ENCODE measurements around the gene LINC00237.

The LINC00237 gene

GRCh38 chr20:21096321-21097043 lies 9.7 kb downstream of the LINC00237 start:
- Histone ChIP-seq H3K4me1 (ENCODE audit: control insufficient read depth, insufficient read depth, low read length) (peaks cover 16% of the 10 kb centered on the region), H3K36me3 (ENCODE audit: control insufficient read depth in 2 of 2, insufficient read depth in 2 of 2, low read length in 2 of 2) (no peaks in the 10 kb centered on the region), H3K27me3 (ENCODE audit: control insufficient read depth in 1 of 2, insufficient read depth in 2 of 2, low read length in 2 of 2) (peaks cover 49 to 54% of the 10 kb centered on the region in 2 donors), H3K4me3 (ENCODE audit: low read length in 2 of 2) (no peak overlapping the region), H3K27ac (ENCODE audit: low read length) (no peak overlapping the region), H3K9ac (ENCODE audit: low read length in 2 of 2) (no peak overlapping the region), H3K9me3 (ENCODE audit: control insufficient read depth in 2 of 2, low read length in 2 of 2) (no peaks in the 10 kb centered on the region)

- H3K27me3 ChIP-seq (ENCODE audit: control insufficient read depth in 1 of 2, insufficient read depth in 2 of 2, low read length in 2 of 2) = peaks cover 36 to 41% of the 10 kb centered on the region in 2 donors
- no peaks in the 10 kb centered on the region for H3K4me1 ChIP-seq (ENCODE audit: control insufficient read depth, insufficient read depth, low read length)
- no peaks in the 10 kb centered on the region for H3K9me3 ChIP-seq (ENCODE audit: control insufficient read depth in 2 of 2, low read length in 2 of 2)
- no peaks in the 10 kb centered on the region for H3K36me3 ChIP-seq (ENCODE audit: control insufficient read depth in 2 of 2, insufficient read depth in 2 of 2, low read length in 2 of 2)
- H3K9ac ChIP-seq (ENCODE audit: low read length in 2 of 2) = no peak overlapping the region
- no peak overlapping the region for H3K27ac ChIP-seq (ENCODE audit: low read length)
- H3K4me3 ChIP-seq (ENCODE audit: low read length in 2 of 2) = no peak overlapping the region
Observed at GRCh38 chr20:21092806-21093205, 13.4 kb downstream of the LINC00237 start.

- no peaks in the 10 kb centered on the region for H3K9me3 ChIP-seq (ENCODE audit: control insufficient read depth in 2 of 2, low read length in 2 of 2)
- no peaks in the 10 kb centered on the region for H3K4me1 ChIP-seq (ENCODE audit: control insufficient read depth, insufficient read depth, low read length)
- H3K27me3 ChIP-seq (ENCODE audit: control insufficient read depth in 1 of 2, insufficient read depth in 2 of 2, low read length in 2 of 2) = peaks cover 29% of the 10 kb centered on the region in 2 donors
- no peaks in the 10 kb centered on the region for H3K36me3 ChIP-seq (ENCODE audit: control insufficient read depth in 2 of 2, insufficient read depth in 2 of 2, low read length in 2 of 2)
- H3K27ac ChIP-seq (ENCODE audit: low read length) = no peak overlapping the region
- no peak overlapping the region for H3K4me3 ChIP-seq (ENCODE audit: low read length in 2 of 2)
- H3K9ac ChIP-seq (ENCODE audit: low read length in 2 of 2) = no peak overlapping the region
Observed at GRCh38 chr20:21090721-21091120, 15.4 kb downstream of the LINC00237 start.

- Histone ChIP-seq H3K27ac (ENCODE audit: low read length) (no peak overlapping the region), H3K4me1 (ENCODE audit: control insufficient read depth, insufficient read depth, low read length) (no peaks in the 10 kb centered on the region), H3K9me3 (ENCODE audit: control insufficient read depth in 2 of 2, low read length in 2 of 2) (no peaks in the 10 kb centered on the region), H3K9ac (ENCODE audit: low read length in 2 of 2) (no peak overlapping the region), H3K36me3 (ENCODE audit: control insufficient read depth in 2 of 2, insufficient read depth in 2 of 2, low read length in 2 of 2) (no peaks in the 10 kb centered on the region), H3K4me3 (ENCODE audit: low read length in 2 of 2) (no peak overlapping the region), H3K27me3 (ENCODE audit: control insufficient read depth in 1 of 2, insufficient read depth in 2 of 2, low read length in 2 of 2) (peaks cover 29 to 30% of the 10 kb centered on the region in 2 donors)
Observed at GRCh38 chr20:21090111-21090618, 16.0 kb downstream of the LINC00237 start.

- Histone ChIP-seq H3K9ac (ENCODE audit: low read length in 2 of 2) (no peak overlapping the region), H3K4me3 (ENCODE audit: low read length in 2 of 2) (no peak overlapping the region), H3K4me1 (ENCODE audit: control insufficient read depth, insufficient read depth, low read length) (no peaks in the 10 kb centered on the region), H3K36me3 (ENCODE audit: control insufficient read depth in 2 of 2, insufficient read depth in 2 of 2, low read length in 2 of 2) (no peaks in the 10 kb centered on the region), H3K27ac (ENCODE audit: low read length) (no peak overlapping the region), H3K27me3 (ENCODE audit: control insufficient read depth in 1 of 2, insufficient read depth in 2 of 2, low read length in 2 of 2) (peaks cover 30 to 32% of the 10 kb centered on the region in 2 donors), H3K9me3 (ENCODE audit: control insufficient read depth in 2 of 2, low read length in 2 of 2) (no peaks in the 10 kb centered on the region)
Observed at GRCh38 chr20:21089391-21089790, 16.8 kb downstream of the LINC00237 start.

GRCh38 chr20:21087862-21088540 lies 18.2 kb downstream of the LINC00237 start:
- Histone ChIP-seq H3K9ac (ENCODE audit: low read length in 2 of 2) (no peak overlapping the region), H3K9me3 (ENCODE audit: control insufficient read depth in 2 of 2, low read length in 2 of 2) (no peaks in the 10 kb centered on the region)

GRCh38 chr20:21083825-21084325 lies 22.3 kb downstream of the LINC00237 start:
- H3K4me3 ChIP-seq (ENCODE audit: low read length in 2 of 2) = no peak overlapping the region
- peaks cover 9 to 18% of the 10 kb centered on the region in 2 donors for H3K27me3 ChIP-seq (ENCODE audit: control insufficient read depth in 1 of 2, insufficient read depth in 2 of 2, low read length in 2 of 2)
- no peaks in the 10 kb centered on the region for H3K36me3 ChIP-seq (ENCODE audit: control insufficient read depth in 2 of 2, insufficient read depth in 2 of 2, low read length in 2 of 2)
- no peaks in the 10 kb centered on the region for H3K4me1 ChIP-seq (ENCODE audit: control insufficient read depth, insufficient read depth, low read length)
- no peaks in the 10 kb centered on the region for H3K9me3 ChIP-seq (ENCODE audit: control insufficient read depth in 2 of 2, low read length in 2 of 2)
- H3K27ac ChIP-seq (ENCODE audit: low read length) = no peak overlapping the region
- no peak overlapping the region for H3K9ac ChIP-seq (ENCODE audit: low read length in 2 of 2)

More at GRCh38 chr20:21087862-21088540, 18.2 kb downstream of the LINC00237 start:
- Histone ChIP-seq H3K27ac (ENCODE audit: low read length) (no peak overlapping the region), H3K27me3 (ENCODE audit: control insufficient read depth in 1 of 2, insufficient read depth in 2 of 2, low read length in 2 of 2) (peaks cover 25 to 35% of the 10 kb centered on the region in 2 donors), H3K36me3 (ENCODE audit: control insufficient read depth in 2 of 2, insufficient read depth in 2 of 2, low read length in 2 of 2) (no peaks in the 10 kb centered on the region), H3K4me1 (ENCODE audit: control insufficient read depth, insufficient read depth, low read length) (no peaks in the 10 kb centered on the region), H3K4me3 (ENCODE audit: low read length in 2 of 2) (no peak overlapping the region)

GRCh38 chr20:21082584-21082983 lies 23.6 kb downstream of the LINC00237 start:
- H3K4me1 ChIP-seq (ENCODE audit: control insufficient read depth, insufficient read depth, low read length) = no peaks in the 10 kb centered on the region
- H3K27me3 ChIP-seq (ENCODE audit: control insufficient read depth in 1 of 2, insufficient read depth in 2 of 2, low read length in 2 of 2) = peaks cover 6 to 18% of the 10 kb centered on the region in 2 donors
- H3K4me3 ChIP-seq (ENCODE audit: low read length in 2 of 2) = no peak overlapping the region
- H3K9me3 ChIP-seq (ENCODE audit: control insufficient read depth in 2 of 2, low read length in 2 of 2) = no peaks in the 10 kb centered on the region
- no peak overlapping the region for H3K27ac ChIP-seq (ENCODE audit: low read length)
- no peaks in the 10 kb centered on the region for H3K36me3 ChIP-seq (ENCODE audit: control insufficient read depth in 2 of 2, insufficient read depth in 2 of 2, low read length in 2 of 2)
- no peak overlapping the region for H3K9ac ChIP-seq (ENCODE audit: low read length in 2 of 2)

- H3K36me3 ChIP-seq (ENCODE audit: control insufficient read depth in 2 of 2, insufficient read depth in 2 of 2, low read length in 2 of 2) = no peaks in the 10 kb centered on the region
Observed at GRCh38 chr20:21077809-21078345, 28.3 kb downstream of the LINC00237 start.

GRCh38 chr20:21076073-21076472 lies 30.1 kb downstream of the LINC00237 start:
- H3K36me3 ChIP-seq (ENCODE audit: control insufficient read depth in 2 of 2, insufficient read depth in 2 of 2, low read length in 2 of 2) = no peaks in the 10 kb centered on the region
- no peaks in the 10 kb centered on the region for H3K27me3 ChIP-seq (ENCODE audit: control insufficient read depth in 1 of 2, insufficient read depth in 2 of 2, low read length in 2 of 2)
- H3K27ac ChIP-seq (ENCODE audit: low read length) = no peak overlapping the region

More at GRCh38 chr20:21077809-21078345, 28.3 kb downstream of the LINC00237 start:
- Histone ChIP-seq H3K4me1 (ENCODE audit: control insufficient read depth, insufficient read depth, low read length) (no peaks in the 10 kb centered on the region), H3K27me3 (ENCODE audit: control insufficient read depth in 1 of 2, insufficient read depth in 2 of 2, low read length in 2 of 2) (peaks cover 0 to 9% of the 10 kb centered on the region in 2 donors), H3K27ac (ENCODE audit: low read length) (no peak overlapping the region), H3K4me3 (ENCODE audit: low read length in 2 of 2) (no peak overlapping the region), H3K9ac (ENCODE audit: low read length in 2 of 2) (no peak overlapping the region), H3K9me3 (ENCODE audit: control insufficient read depth in 2 of 2, low read length in 2 of 2) (no peaks in the 10 kb centered on the region)

More at GRCh38 chr20:21076073-21076472, 30.1 kb downstream of the LINC00237 start:
- Histone ChIP-seq H3K4me1 (ENCODE audit: control insufficient read depth, insufficient read depth, low read length) (no peaks in the 10 kb centered on the region), H3K4me3 (ENCODE audit: low read length in 2 of 2) (no peak overlapping the region), H3K9ac (ENCODE audit: low read length in 2 of 2) (no peak overlapping the region), H3K9me3 (ENCODE audit: control insufficient read depth in 2 of 2, low read length in 2 of 2) (no peaks in the 10 kb centered on the region)
